GM18526 (cell line): Measurements from ENCODE around the gene BCLAF3.

Experiments
- POLR2A ChIP-seq: IDR thresholded peaks from 3 replicates; pipeline ENCODE4 v1.6.1; 2011; ENCODE audit not compliant: insufficient read length; ENCODE audit errors: extremely low read depth

The BCLAF3 gene

GRCh38 chrX:19947612-19948011, 43.2 kb downstream of the BCLAF3 start:
- no peak for TF ChIP-seq POLR2A
